GM21717 (cell line): ENCODE results near the gene FOXK1.
"Not testable (repeated sequence)": the region's sequence is repeated elsewhere in the genome, so short reads cannot be mapped to it uniquely, and the experiment has no call there.

ENCODE experiments used
- ATAC-seq: cut with Tn5 transposase; IDR thresholded peaks from one replicate; pipeline ENCODE4 v1.9.1; 2021; ENCODE audit warnings: mild to moderate bottlenecking, moderate library complexity; ENCODE audit not compliant: unreplicated experiment

The FOXK1 gene

GRCh38 chr7:4797858-4798705 is 116.0 kb downstream of the FOXK1 start:
- peak; percentile 58 for ATAC-seq

DNA sequence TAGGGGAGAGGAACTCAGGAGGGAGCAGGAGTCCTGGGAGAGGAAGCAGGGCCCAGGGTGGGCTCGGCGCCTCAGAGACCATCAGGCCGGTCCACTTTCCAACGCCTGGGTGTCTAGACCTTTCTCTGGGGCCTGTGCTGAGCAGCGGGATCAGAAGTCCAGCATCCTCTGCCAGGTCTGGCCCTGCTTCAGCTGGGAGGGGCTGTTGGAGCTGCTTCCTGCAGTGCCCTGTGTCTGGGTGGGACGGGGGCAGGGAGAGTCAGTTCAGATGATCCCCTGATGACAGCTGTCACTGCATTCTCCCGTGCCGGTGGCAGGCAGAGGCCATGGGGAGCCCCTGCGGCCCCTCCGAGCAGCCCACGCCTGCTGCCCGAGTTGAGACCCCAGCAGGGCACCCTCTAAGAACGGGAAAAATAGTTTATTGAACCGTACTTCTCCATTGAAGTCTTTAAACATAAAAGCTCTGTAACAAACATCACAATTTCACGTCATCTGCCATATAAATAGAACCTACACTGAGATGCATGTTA is 116.7 kb downstream of the FOXK1 start:
- no peak for ATAC-seq

DNA sequence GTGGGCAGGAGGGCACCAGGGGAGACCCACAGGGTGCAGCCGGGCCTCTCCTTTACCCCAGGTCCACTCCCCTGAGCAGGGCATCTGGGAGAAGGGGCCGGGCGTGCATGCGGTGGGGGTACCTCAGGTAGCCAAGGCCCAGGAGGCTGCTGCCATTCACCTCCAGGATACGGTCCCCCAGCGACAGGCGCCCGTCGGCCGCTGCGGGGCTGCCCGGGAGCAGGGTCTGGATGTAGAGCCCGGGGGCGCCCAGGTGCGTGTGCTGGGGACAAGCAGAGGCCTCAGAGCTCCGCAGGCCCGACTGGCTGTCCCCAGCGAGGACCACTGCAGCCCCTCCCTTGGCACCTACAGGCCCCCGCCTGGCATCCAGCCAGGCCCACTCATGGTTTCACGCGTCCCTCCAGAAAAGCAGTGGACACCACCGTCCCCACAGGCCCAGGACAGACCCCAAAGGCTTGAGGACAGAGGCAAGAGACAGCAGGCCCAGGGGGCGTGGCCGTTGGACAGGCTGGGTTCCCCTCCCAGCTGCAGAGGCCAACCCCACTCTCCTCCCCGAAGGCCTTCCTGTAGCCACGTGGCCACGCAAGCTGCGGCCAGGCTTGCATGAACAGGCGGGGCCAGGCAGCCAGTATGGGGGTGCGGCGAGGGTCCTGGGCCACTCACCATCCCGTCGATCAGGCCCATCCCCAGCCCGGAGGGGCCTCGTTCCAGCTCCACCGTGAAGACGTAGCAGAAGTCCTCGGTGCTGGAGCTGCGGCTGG is 117.6 kb downstream of the FOXK1 start:
- no peak for ATAC-seq

DNA sequence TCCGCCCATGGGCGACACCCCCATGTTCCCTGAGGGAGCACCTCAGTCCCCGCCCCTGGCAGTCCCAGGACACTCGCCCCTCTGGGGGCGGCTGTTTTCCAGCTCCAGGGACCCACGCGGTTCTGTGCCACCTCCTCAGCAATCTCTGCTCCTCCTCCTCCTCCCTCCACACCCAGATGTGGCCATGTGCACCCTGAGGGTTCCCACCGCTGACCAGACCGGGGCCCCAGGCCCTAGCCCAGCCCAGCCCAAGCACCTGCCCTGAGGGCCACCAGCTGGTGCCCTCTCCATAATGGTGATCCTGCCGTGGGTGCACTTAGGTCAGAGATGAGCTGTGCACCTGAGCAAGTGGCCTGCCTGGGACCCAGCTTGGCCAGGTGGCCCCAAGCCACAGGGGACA is 118.4 kb downstream of the FOXK1 start:
- ATAC-seq, result no peak

GRCh38 chr7:4800926-4801838 is 119.1 kb downstream of the FOXK1 start:
- ATAC-seq, result no peak

DNA sequence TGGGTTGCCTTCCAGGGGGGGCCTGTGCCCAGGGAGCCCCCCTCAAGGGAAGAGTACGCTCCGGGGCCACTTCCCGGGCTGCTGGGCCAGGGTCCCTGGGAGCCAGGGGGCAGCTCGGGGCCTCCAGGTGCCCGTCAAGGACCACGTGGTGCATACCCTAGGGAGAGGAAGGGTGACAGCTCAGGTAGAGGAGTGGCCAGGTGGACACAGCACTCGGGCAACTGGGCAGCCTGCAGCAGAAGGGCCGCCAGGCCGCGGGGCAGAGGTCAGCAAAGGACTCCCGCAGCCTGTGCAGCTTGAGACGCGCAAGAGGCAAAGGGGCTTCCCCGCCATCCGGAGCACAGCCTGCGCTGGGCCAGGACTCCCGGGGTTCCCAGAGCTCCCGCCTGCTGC is 119.7 kb downstream of the FOXK1 start:
- ATAC-seq, result no peak

- not testable (repeated sequence) for ATAC-seq
These were observed 120.5 kb downstream of the FOXK1 start for GRCh38 chr7:4802577-4802976.

GRCh38 chr7:4803397-4804241 is 121.5 kb downstream of the FOXK1 start:
- no peak for ATAC-seq

GRCh38 chr7:4805110-4805983 is 123.3 kb downstream of the FOXK1 start:
- ATAC-seq, result no peak

DNA sequence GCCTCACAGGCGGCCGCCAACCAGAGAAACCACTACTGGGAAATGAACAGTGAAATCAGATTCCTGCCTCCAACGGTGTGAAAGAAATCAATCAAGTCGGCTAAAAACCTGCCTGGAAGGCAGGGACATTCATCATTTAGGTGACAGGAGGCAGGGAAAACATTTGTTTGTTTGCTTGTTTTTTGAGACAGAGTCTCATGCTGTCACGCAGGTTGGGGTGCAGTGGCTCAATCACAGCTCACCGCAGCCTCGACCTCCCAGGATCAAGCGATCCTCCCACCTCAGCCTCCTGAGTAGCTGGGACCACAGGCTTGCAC is 123.8 kb downstream of the FOXK1 start:
- no peak for ATAC-seq

DNA sequence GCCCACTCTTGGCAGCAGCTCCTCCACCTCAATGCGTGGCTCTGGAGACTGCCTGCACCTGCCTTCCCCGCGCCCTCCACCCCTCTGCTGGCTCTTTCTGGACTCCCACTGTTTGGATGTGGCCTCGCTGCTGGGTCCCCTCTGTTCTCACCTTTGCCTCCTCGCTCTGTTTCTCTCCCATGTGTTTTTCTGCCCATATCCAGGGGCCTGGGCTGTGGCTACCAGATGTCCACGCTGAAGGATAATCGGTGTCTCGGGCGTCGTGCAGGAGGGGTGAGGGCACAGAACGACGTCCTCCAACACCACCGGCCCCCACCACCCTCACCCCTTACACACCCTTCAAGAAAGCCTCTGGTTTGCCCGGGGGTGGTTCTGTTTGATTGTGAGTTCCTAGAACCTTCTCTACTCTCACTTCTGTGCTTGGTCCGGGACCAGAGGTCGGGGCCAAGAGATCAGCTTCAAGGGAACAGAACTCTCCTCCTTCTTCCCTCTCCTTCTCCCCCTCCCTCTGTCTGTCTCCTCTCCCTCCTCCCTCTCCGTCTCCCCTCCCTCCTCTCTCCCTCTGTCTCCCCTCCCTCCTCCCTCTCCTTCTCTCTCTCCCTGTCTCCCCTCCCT is 125.0 kb downstream of the FOXK1 start:
- ATAC-seq, result no peak

- no peak for ATAC-seq
These were observed 125.5 kb downstream of the FOXK1 start for GRCh38 chr7:4807598-4808016.

- ATAC-seq, result no peak
These were observed 125.9 kb downstream of the FOXK1 start for GRCh38 chr7:4808026-4808425.

- no peak for ATAC-seq
These were observed 126.5 kb downstream of the FOXK1 start for GRCh38 chr7:4808565-4808964.

DNA sequence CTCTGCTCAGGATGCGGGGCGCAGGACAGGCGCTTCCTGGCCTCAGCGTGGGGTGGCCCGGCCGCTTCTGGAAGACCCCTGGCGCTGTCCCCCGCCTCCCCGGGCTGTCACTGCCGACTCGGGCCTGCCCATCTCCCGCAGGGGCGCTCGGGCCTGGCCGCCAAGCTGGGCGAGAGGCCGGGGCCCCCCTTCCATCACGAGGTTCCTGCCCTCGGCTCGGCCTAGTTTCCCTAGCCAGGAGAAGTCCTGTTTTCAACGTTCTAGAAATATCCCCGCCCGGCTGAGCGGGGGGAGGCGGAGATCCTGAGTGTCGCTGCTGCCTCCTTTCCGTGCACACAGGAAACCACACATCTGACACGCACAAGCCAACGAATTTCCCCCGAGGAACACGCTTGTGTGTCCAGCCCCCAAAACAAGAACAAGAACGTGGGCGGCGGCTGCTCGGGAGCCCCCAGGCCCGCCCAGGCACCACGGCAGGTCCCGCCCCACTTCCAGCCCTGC is 127.0 kb downstream of the FOXK1 start:
- ATAC-seq, result no peak

- ATAC-seq, result no peak
These were observed 127.6 kb downstream of the FOXK1 start for GRCh38 chr7:4809666-4810065.

- ATAC-seq, result no peak
These were observed 132.3 kb downstream of the FOXK1 start for GRCh38 chr7:4814433-4814832.

- ATAC-seq, result no peak
These were observed 133.0 kb downstream of the FOXK1 start for GRCh38 chr7:4815121-4815520.
